ENCODE data around the gene NRIP2.
A peak's percentile ranks its signal among the peaks of the same experiment; 100 is the strongest.

The NRIP2 gene

DNA sequence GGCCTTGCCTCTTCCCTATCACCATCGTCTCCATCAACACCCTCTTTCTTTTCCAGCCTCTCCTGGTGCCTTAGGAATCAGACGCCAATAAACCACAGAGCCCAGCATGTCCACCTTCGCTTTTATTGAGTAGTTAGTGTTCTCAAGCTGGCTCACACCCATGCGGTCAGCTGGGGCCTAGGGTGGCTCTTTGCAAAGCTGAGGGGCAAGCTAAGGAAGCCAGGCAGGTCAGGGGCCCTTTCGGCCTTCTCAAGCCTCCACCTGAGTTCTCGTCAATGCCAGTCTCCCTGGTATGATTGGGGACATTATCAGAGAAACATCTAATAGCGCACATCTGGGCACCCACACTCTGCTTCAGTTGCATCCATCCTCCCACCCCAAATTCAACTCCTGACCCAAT is 22.7 kb upstream of the NRIP2 start:
- Histone ChIP-seq H3K27me3 (ENCODE audit: low read depth) (no peaks in the 10 kb centered on the region), H3K4me1 (no peaks in the 10 kb centered on the region), H3K36me3 (replicated peaks) (peaks cover 49% of the 10 kb centered on the region), H3K9me3 (no peaks in the 10 kb centered on the region), H3K4me3 (no peak overlapping the region)
- DNase-seq (ENCODE audit: low spot score in 2 of 2): no peak
- in situ Hi-C loops (cut with MboI; ENCODE audit: low sequenced_read_pairs): no loop called here

DNA sequence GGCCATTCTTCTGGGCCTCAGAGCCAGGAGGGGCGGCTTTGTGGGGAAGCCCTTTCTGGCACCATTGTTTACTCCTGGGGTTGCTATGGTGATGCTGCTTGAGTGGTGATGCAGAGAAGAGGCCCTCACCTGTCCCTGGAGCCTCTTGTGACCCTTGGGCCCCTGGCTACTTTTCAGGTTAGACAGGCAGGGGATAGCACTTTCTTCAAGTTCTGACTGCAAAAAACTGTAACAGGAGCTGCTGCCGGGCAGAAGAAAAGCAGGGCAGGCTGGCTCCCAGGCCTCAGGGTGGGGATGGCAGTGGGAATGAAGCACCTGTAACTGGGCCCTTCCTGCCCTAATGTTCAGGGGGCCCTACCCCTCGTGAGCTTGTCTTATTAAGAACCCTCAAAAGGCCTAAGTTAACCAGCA is 22.2 kb upstream of the NRIP2 start, which contains the start of gene TEX52:
Gene TEX52 (minus strand): TSS at position 19 of the 411 bp plus-strand sequence. CDS start 13 bp downstream, at position 6.
- Histone ChIP-seq H3K4me1 (no peaks in the 10 kb centered on the region), H3K4me3 (no peak within 1 kb of the TSS), H3K9me3 (no peaks in the 10 kb centered on the region), H3K27me3 (ENCODE audit: low read depth) (no peaks in the 10 kb centered on the region), H3K36me3 (replicated peaks) (peaks cover 45% of the 10 kb centered on the region)
- in situ Hi-C loops (cut with MboI; ENCODE audit: low sequenced_read_pairs): no loop called here
- DNase-seq (ENCODE audit: low spot score in 2 of 2): peak in 1 of 2 experiments; percentile 34

- in situ Hi-C loops (cut with MboI; ENCODE audit: low sequenced_read_pairs): no loop called here
- no peak for DNase-seq (ENCODE audit: low spot score in 2 of 2)
- H3K36me3 ChIP-seq (replicated peaks): peaks cover 36% of the 10 kb centered on the region
- no peaks in the 10 kb centered on the region for H3K9me3 ChIP-seq
- H3K4me1 ChIP-seq: no peaks in the 10 kb centered on the region
- H3K27me3 ChIP-seq (ENCODE audit: low read depth): no peaks in the 10 kb centered on the region
- no peak overlapping the region for H3K4me3 ChIP-seq
These were observed 21.2 kb upstream of the NRIP2 start for GRCh38 chr12:2856051-2856450.

DNA sequence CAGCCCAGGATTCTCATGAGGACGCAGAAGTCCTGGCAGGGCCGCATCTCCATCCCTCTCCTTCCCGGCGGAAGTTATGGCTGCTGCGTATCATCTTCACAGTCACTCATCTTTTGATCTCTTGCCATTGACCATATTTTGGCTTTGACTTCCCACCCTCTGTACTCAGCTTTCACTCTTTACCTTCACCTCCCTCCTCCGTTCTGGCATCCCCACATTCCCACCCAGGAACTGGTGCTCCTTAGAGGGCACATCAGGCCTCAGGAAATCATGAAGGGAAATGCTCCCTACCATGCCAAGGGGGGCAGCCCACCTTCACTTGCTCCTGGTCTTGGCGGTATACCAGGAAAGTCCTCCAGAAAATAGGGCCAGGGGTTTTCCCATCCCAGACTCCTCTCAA is 20.7 kb upstream of the NRIP2 start:
- no peaks in the 10 kb centered on the region for H3K9me3 ChIP-seq
- no peaks in the 10 kb centered on the region for H3K27me3 ChIP-seq (ENCODE audit: low read depth)
- H3K36me3 ChIP-seq (replicated peaks): peaks cover 34% of the 10 kb centered on the region
- in situ Hi-C loops (cut with MboI; ENCODE audit: low sequenced_read_pairs): no loop called here
- no peak overlapping the region for H3K4me3 ChIP-seq
- H3K4me1 ChIP-seq: no peaks in the 10 kb centered on the region
- no peak for DNase-seq (ENCODE audit: low spot score in 2 of 2)

GRCh38 chr12:2854669-2855453 is 20.0 kb upstream of the NRIP2 start:
- in situ Hi-C loops (cut with MboI; ENCODE audit: low sequenced_read_pairs): no loop called here
- Histone ChIP-seq H3K4me3 (no peak overlapping the region), H3K36me3 (replicated peaks) (peaks cover 27% of the 10 kb centered on the region), H3K4me1 (no peaks in the 10 kb centered on the region), H3K9me3 (no peaks in the 10 kb centered on the region), H3K27me3 (ENCODE audit: low read depth) (no peaks in the 10 kb centered on the region)
- DNase-seq (ENCODE audit: low spot score in 2 of 2): no peak

- Histone ChIP-seq H3K4me3 (no peak overlapping the region), H3K9me3 (no peaks in the 10 kb centered on the region), H3K36me3 (replicated peaks) (peaks cover 14% of the 10 kb centered on the region), H3K27me3 (ENCODE audit: low read depth) (no peaks in the 10 kb centered on the region), H3K4me1 (no peaks in the 10 kb centered on the region)
- in situ Hi-C loops (cut with MboI; ENCODE audit: low sequenced_read_pairs): no loop called here
- peak; percentile 69 to 93 for DNase-seq (ENCODE audit: low spot score in 2 of 2)
These were observed 18.8 kb upstream of the NRIP2 start for GRCh38 chr12:2853626-2854025.

DNA sequence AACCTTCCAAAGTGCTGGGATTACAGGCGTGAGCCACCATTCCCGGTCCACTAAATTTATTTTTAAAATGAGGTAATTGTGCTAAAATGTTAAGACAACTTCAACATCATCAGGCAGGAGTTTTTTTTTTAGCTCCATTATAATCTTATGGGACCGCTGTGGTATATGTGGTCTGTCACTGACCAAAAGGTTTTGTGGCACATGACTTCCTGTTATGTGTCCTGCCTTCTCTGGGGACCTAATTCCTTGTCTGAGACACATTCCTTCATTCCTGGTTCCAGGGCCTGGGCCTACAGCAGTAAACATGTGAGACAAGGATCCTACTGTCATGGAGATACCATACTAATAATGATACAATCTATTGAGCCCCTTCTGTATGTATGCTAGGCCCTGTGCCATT is 17.1 kb upstream of the NRIP2 start:
- H3K27me3 ChIP-seq (ENCODE audit: low read depth): no peaks in the 10 kb centered on the region
- no peak for DNase-seq (ENCODE audit: low spot score in 2 of 2)
- no peaks in the 10 kb centered on the region for H3K9me3 ChIP-seq
- no peak overlapping the region for H3K4me3 ChIP-seq
- H3K4me1 ChIP-seq: no peaks in the 10 kb centered on the region
- no peaks in the 10 kb centered on the region for H3K36me3 ChIP-seq (replicated peaks)
- in situ Hi-C loops (cut with MboI; ENCODE audit: low sequenced_read_pairs): no loop called here

GRCh38 chr12:2845280-2845679 is 10.4 kb upstream of the NRIP2 start:
- H3K36me3 ChIP-seq (replicated peaks): no peaks in the 10 kb centered on the region; the same call in 1 of the 2 replicates
- in situ Hi-C loops (cut with MboI; ENCODE audit: low sequenced_read_pairs): no loop called here
- H3K27me3 ChIP-seq (ENCODE audit: low read depth): no peaks in the 10 kb centered on the region
- no peaks in the 10 kb centered on the region for H3K9me3 ChIP-seq
- H3K4me1 ChIP-seq: no peaks in the 10 kb centered on the region
- no peak for DNase-seq (ENCODE audit: low spot score in 2 of 2)
- H3K4me3 ChIP-seq: no peak overlapping the region

GRCh38 chr12:2844786-2845185 is 10.0 kb upstream of the NRIP2 start:
- no peak for DNase-seq (ENCODE audit: low spot score in 2 of 2)
- peaks cover under 1% of the 10 kb centered on the region; the same call in 1 of the 2 replicates for H3K36me3 ChIP-seq (replicated peaks)
- in situ Hi-C loops (cut with MboI; ENCODE audit: low sequenced_read_pairs): no loop called here

GRCh38 chr12:2842948-2843347 is 8.1 kb upstream of the NRIP2 start:
- in situ Hi-C loops (cut with MboI; ENCODE audit: low sequenced_read_pairs): no loop called here
- H3K36me3 ChIP-seq (replicated peaks): peaks cover 9% of the 10 kb centered on the region; the same call in 1 of the 2 replicates
- no peak for DNase-seq (ENCODE audit: low spot score in 2 of 2)

More at GRCh38 chr12:2844786-2845185, 10.0 kb upstream of the NRIP2 start:
- no peaks in the 10 kb centered on the region for H3K9me3 ChIP-seq
- no peaks in the 10 kb centered on the region for H3K4me1 ChIP-seq
- H3K27me3 ChIP-seq (ENCODE audit: low read depth): no peaks in the 10 kb centered on the region
- no peak overlapping the region for H3K4me3 ChIP-seq

DNA sequence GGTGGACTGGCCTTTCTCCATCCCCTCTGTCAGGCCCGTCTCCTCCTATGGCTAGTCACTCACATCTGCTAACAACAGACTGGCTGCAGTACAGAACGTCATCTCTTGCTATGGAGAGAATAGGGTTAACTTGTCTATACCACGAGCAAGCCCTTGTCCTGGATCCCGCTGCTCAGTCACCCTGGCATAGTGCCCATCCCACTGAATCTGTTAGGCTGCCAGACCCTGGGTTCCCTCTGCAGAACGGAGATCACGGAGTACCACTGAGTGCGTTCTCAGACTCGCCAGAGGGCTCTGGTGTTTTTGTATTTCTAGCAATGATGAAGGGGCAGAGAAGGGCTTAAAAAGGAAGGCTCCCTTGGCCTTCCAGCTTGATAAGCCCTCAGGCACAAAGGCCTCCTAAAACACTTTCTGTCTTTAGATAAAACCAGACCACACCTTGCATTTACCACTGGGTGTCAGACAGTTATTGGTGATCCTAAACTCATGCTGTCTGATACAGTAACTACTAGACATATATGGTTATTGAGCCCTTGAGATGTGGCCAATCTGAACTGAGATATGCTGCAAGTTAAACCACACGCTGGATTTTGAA is 6.3 kb upstream of the NRIP2 start:
- no peaks in the 10 kb centered on the region for H3K9me3 ChIP-seq
- H3K27me3 ChIP-seq (ENCODE audit: low read depth): no peaks in the 10 kb centered on the region
- peaks cover 9% of the 10 kb centered on the region; the same call in 1 of the 2 replicates for H3K36me3 ChIP-seq (replicated peaks)
- in situ Hi-C loops (cut with MboI; ENCODE audit: low sequenced_read_pairs): no loop called here
- no peak overlapping the region for H3K4me3 ChIP-seq
- DNase-seq (ENCODE audit: low spot score in 2 of 2): no peak
- H3K4me1 ChIP-seq: no peaks in the 10 kb centered on the region

More at GRCh38 chr12:2842948-2843347, 8.1 kb upstream of the NRIP2 start:
- Histone ChIP-seq H3K27me3 (ENCODE audit: low read depth) (no peaks in the 10 kb centered on the region), H3K4me1 (no peaks in the 10 kb centered on the region), H3K4me3 (no peak overlapping the region), H3K9me3 (no peaks in the 10 kb centered on the region)

DNA sequence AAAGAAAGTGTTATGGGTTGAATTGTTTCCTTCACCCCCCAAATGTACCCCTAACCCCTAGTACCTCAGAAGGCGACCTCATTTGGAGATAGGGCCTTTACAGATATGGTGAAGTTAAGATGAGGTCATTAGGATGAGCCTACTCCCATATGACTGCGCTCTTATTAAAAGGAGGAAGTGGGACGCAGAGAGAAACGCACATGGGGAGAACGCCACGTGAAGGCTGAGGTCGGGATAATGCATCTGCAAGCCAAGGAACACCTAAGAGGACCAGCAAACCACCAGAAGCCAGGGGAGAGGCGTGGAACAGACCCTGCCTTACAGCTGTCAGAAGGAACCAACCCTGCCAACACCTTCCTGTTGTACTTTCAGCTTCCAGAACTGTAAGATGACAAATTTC is 1.7 kb upstream of the NRIP2 start:
- peaks cover 9% of the 10 kb centered on the region; the same call in 1 of the 2 replicates for H3K36me3 ChIP-seq (replicated peaks)
- no peak overlapping the region for H3K4me3 ChIP-seq
- H3K9me3 ChIP-seq: no peaks in the 10 kb centered on the region
- no peaks in the 10 kb centered on the region for H3K4me1 ChIP-seq
- no peak for DNase-seq (ENCODE audit: low spot score in 2 of 2)
- no peaks in the 10 kb centered on the region for H3K27me3 ChIP-seq (ENCODE audit: low read depth)
- in situ Hi-C loops (cut with MboI; ENCODE audit: low sequenced_read_pairs): no loop called here

- in situ Hi-C loops (cut with MboI; ENCODE audit: low sequenced_read_pairs): no loop called here
- Histone ChIP-seq H3K27me3 (ENCODE audit: low read depth) (no peaks in the 10 kb centered on the region), H3K4me1 (no peaks in the 10 kb centered on the region), H3K36me3 (replicated peaks) (peaks cover 9% of the 10 kb centered on the region; the same call in 1 of the 2 replicates), H3K4me3 (no peak overlapping the region), H3K9me3 (no peaks in the 10 kb centered on the region)
- DNase-seq (ENCODE audit: low spot score in 2 of 2): no peak
These were observed 1.0 kb upstream of the NRIP2 start for GRCh38 chr12:2835691-2836403.

DNA sequence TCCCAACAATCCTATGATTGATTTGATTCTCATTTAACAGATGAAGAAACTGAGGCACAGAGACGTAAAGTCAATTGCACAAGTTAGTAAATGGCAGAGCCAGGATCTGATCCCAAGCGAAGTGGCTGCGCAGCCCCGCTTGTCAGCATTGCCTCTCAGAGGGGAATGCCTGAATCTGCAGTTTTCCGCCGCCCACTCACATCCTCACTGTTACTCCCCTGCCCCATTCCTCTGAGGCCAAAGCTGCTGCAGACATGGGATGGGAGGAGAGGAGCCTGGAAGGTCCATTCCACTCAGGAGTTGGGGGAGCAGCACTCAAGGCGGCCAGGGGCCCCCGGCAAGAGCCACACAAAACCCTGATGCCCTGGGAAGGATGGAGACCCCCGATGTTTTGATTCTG is 1.0 kb downstream of the NRIP2 start:
- Histone ChIP-seq H3K27me3 (ENCODE audit: low read depth) (no peaks in the 10 kb centered on the region), H3K4me3 (no peak overlapping the region), H3K36me3 (replicated peaks) (peaks cover 13% of the 10 kb centered on the region; the same call in 1 of the 2 replicates), H3K4me1 (no peaks in the 10 kb centered on the region), H3K9me3 (no peaks in the 10 kb centered on the region)
- DNase-seq (ENCODE audit: low spot score in 2 of 2): no peak
- in situ Hi-C loops (cut with MboI; ENCODE audit: low sequenced_read_pairs): no loop called here

All from HAP-1 (cell line).